ENCODE measurements around the gene TRAPPC12. TPM values are rescaled to one million over a fixed set of nuclear protein-coding genes. Genes with fewer than 3 reads are reported as not detected.

The TRAPPC12 gene
- total RNA-seq, 1 donor from 2014 or later, result 98.7 TPM

- Mint-ChIP-seq H3K27ac (peak overlapping the region; percentile 66), H3K9me3 (no peaks in the 10 kb centered on the region), H3K4me1 (ENCODE audit: unreplicated experiment) (no peaks in the 10 kb centered on the region), H3K4me3 (no peak overlapping the region), H3K36me3 (peaks cover 27% of the 10 kb centered on the region), H3K27me3 (no peaks in the 10 kb centered on the region)
- peak; percentile 97 for TF ChIP-seq CTCF (conservative IDR thresholded peaks at IDR 0.05)
- DNase-seq (ENCODE audit: extremely low spot score, unreplicated experiment), result no peak
These were observed 44.1 kb downstream of the TRAPPC12 start for GRCh38 chr2:3423492-3424170.

- H3K4me3 Mint-ChIP-seq, result no peak overlapping the region
- TF ChIP-seq CTCF (conservative IDR thresholded peaks at IDR 0.05), result peak; percentile 59
- peaks cover 27% of the 10 kb centered on the region for H3K36me3 Mint-ChIP-seq
- no peaks in the 10 kb centered on the region for H3K27me3 Mint-ChIP-seq
- DNase-seq (ENCODE audit: extremely low spot score, unreplicated experiment), result no peak
- H3K27ac Mint-ChIP-seq, result peak overlapping the region; percentile 66
- H3K9me3 Mint-ChIP-seq, result no peaks in the 10 kb centered on the region
- H3K4me1 Mint-ChIP-seq (ENCODE audit: unreplicated experiment), result no peaks in the 10 kb centered on the region
These were observed 44.8 kb downstream of the TRAPPC12 start for GRCh38 chr2:3424171-3424795.

- Mint-ChIP-seq H3K9me3 (no peaks in the 10 kb centered on the region), H3K4me1 (ENCODE audit: unreplicated experiment) (no peaks in the 10 kb centered on the region), H3K27me3 (no peaks in the 10 kb centered on the region), H3K36me3 (peaks cover 39% of the 10 kb centered on the region), H3K4me3 (no peak overlapping the region), H3K27ac (no peak overlapping the region)
- DNase-seq (ENCODE audit: extremely low spot score, unreplicated experiment), result no peak
- no peak for TF ChIP-seq CTCF (conservative IDR thresholded peaks at IDR 0.05)
These were observed 47.1 kb downstream of the TRAPPC12 start for GRCh38 chr2:3426615-3427014.

DNA sequence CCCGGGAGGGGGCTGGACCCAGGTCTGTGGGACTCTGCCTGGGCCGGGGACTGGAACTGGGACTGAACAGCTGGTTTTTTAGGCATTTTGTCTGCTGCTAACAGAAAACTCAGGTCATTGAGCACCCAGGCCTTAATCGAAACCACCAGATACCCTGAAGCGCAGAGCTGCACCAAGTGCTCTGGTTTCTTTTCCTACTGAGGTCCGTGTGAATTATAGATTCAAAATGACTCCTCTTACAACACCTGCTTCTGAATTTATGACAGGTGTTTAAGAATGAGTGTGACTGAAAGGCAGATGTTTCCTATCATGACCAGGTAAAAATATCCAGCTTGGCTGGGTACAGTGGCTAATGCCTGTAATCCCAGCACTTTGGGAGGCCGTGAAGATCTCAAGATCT, 47.8 kb downstream of the TRAPPC12 start:
- H3K9me3 Mint-ChIP-seq, result no peaks in the 10 kb centered on the region
- no peak for TF ChIP-seq CTCF (conservative IDR thresholded peaks at IDR 0.05)
- peaks cover 37% of the 10 kb centered on the region for H3K36me3 Mint-ChIP-seq
- H3K27me3 Mint-ChIP-seq, result no peaks in the 10 kb centered on the region
- no peak overlapping the region for H3K4me3 Mint-ChIP-seq
- no peak for DNase-seq (ENCODE audit: extremely low spot score, unreplicated experiment)
- no peaks in the 10 kb centered on the region for H3K4me1 Mint-ChIP-seq (ENCODE audit: unreplicated experiment)
- no peak overlapping the region for H3K27ac Mint-ChIP-seq

DNA sequence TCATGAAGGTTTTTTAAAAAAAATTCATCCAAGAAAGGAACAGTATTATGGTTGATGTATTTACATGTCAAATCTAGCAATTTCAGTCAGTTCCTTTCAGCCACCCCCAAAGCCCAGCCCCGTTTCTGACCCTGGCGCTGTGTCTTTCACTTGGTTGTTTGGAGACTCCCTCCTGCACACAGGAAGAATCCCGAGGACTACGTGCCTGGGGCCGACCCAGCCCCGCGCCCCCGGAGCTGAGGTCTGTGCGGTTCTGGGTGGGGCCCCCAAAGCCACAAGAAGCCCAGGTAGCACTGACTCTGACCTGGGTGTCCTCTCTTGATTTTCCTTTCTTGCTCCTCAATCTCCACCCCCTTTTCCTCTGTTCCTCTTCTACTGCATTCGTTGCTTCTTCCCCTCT, 49.1 kb downstream of the TRAPPC12 start:
- no peak for TF ChIP-seq CTCF (conservative IDR thresholded peaks at IDR 0.05)
- Mint-ChIP-seq H3K9me3 (no peaks in the 10 kb centered on the region), H3K36me3 (peaks cover 25% of the 10 kb centered on the region), H3K4me3 (no peak overlapping the region), H3K4me1 (ENCODE audit: unreplicated experiment) (no peaks in the 10 kb centered on the region), H3K27ac (no peak overlapping the region), H3K27me3 (no peaks in the 10 kb centered on the region)
- DNase-seq (ENCODE audit: extremely low spot score, unreplicated experiment), result no peak

Data from type B pancreatic cell (in vitro differentiated cells).